GM12891 (cell line): ENCODE results near the gene ADAMTS5.

Experiments
- PAX5 ChIP-seq: IDR thresholded peaks from 2 replicates; pipeline ENCODE4 v1.6.1; 2011; ENCODE audit warnings: low read length, moderate library complexity, mild to moderate bottlenecking; ENCODE audit not compliant: insufficient read depth, severe bottlenecking
- POLR2A ChIP-seq: IDR thresholded peaks from 2 replicates; pipeline ENCODE4 v1.6.1; 2011; ENCODE audit warnings: low read depth, low read length, control low read depth
- POLR2AphosphoS5 ChIP-seq: IDR thresholded peaks from 2 replicates; pipeline ENCODE4 v1.6.1; 2011; ENCODE audit warnings: low read depth, low read length, control low read depth
- SPI1 ChIP-seq: IDR thresholded peaks from 2 replicates; pipeline ENCODE4 v1.6.1; 2011; ENCODE audit warnings: low read depth, low read length, control low read depth
- TAF1 ChIP-seq: IDR thresholded peaks from 2 replicates; pipeline ENCODE4 v1.6.1; 2011; ENCODE audit warnings: low read depth, low read length, control low read depth

DNA sequence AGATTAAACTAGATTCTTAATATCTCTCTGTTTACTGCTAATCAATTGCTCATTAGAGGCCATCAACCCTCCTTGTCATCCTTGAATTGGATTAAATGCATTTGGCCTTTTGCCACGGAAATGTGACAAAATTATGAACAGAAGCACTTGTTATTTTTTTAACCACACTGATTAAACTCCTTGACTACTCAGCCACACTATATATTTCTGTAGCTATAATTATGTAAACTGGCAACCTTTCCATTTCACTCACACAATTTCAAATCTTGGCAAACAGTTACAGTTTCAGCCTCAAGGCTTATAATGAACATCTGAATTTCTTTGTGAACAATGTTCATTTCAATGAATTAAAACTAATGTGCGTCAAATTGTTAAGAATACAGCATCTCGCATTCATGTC, 10.1 kb downstream of the ADAMTS5 start:
- TF ChIP-seq SPI1 = no peak
- no peak for TF ChIP-seq TAF1
- no peak for TF ChIP-seq PAX5
- TF ChIP-seq POLR2A = no peak
- TF ChIP-seq POLR2AphosphoS5 = no peak
